Inflammatory macrophage (primary cell): Measurements from ENCODE around the gene PRRC2B.
"Not testable (repeated sequence)": the region's sequence is repeated elsewhere in the genome, so short reads cannot be mapped to it uniquely, and the experiment has no call there.

Experiments
- DNase-seq, 2 donors: peaks; one replicate each; pipeline ENCODE4 v3.0.0-alpha.2; 2020 to 2022

Gene PRRC2B

GRCh38 chr9:131393622-131394463 is at the start of gene PRRC2B:
Gene PRRC2B (plus strand): TSS chr9:131394086. CDS start chr9:131430145, 36,059 bp downstream.
- peak; percentile 71 to 74 for DNase-seq

DNA sequence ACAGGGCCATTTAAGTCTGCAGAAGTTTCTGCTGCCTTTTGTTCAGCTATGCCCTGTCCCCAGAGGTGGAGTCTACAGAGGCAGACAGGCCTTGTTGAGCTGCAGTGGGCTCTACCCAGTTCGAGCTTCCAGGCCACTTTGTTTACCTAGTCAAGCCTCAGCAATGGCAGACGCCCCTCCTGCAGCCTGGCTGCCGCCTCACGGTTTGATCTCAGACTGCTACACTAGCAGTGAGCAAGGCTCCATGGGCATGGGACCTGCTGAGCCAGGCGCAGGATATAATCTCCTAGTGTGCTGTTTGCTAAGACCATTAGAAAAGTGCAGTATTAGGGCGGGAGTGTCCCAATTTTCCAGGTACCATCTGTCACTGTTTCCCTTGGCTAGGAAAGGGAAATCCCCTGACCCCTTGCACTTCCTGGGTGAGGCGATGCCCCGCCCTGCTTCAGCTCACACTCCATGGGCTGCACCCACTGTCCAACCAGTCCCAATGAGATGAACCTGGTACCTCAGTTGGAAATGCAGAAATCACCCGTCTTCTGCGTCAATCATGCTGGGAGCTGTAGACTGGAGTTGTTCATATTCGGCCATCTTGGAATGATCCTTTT is 48.9 kb upstream of the PRRC2B start:
- DNase-seq: not testable (repeated sequence)

- DNase-seq: no peak
These were observed 47.3 kb upstream of the PRRC2B start for GRCh38 chr9:131346559-131346958.

- DNase-seq: peak in 1 of 2 donors; percentile 44
These were observed 46.4 kb upstream of the PRRC2B start for GRCh38 chr9:131347376-131348020.

GRCh38 chr9:131348631-131349521 is 45.0 kb upstream of the PRRC2B start:
- no peak for DNase-seq

DNA sequence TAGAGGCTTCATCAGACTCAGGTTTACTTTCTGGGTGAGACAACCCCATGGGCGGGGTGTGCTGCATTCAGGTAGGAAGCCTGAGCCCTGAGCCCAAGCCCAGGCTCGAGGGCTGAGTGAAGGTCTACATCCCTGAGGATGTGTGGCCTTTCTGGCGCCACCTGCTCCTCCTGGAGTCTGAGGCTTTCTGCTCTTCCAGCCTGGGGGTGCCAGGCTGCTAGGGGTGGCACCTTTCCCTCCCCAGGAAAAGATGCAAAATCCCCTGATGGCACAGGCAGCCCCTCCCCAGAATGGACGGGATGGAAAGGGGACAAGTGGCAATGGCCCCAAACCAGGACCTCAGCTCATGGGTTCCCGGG is 44.4 kb upstream of the PRRC2B start:
- DNase-seq: no peak

DNA sequence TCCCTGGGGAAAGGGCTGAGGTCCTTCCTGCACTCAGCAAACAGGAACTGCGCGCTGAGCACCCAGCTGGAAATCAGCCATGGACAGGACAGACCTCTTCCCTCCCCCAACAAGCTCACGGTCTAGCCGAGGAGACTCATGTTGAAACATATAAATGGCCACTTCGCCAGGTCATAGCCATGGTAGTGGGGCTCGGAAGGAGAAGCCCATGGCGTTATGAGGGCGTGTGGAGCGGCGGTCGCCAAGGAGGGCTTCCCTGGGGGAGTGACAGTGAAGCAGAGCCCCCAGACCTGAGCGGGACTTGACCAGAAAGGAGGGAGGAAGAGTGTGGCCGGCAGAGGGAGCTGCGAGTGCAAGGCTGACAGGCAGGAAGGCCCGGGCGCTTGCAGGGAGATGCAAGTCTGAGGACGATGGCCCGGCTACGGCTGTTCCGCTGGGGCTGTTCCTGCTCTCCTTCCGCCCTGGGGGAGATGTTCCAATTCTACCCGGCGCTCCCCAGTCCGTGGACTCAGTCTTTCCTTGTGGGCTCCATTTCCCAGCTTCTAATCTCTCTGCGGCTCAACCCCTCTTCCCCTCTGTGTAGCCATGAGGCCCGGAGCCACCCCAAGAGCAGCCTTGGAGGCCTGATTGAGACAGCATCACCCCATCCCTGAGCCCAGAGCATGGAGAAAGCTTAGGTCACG is 43.9 kb upstream of the PRRC2B start:
- DNase-seq: peak; percentile 77 to 82

GRCh38 chr9:131356479-131356878 is 37.4 kb upstream of the PRRC2B start:
- peak; percentile 91 to 95 for DNase-seq

DNA sequence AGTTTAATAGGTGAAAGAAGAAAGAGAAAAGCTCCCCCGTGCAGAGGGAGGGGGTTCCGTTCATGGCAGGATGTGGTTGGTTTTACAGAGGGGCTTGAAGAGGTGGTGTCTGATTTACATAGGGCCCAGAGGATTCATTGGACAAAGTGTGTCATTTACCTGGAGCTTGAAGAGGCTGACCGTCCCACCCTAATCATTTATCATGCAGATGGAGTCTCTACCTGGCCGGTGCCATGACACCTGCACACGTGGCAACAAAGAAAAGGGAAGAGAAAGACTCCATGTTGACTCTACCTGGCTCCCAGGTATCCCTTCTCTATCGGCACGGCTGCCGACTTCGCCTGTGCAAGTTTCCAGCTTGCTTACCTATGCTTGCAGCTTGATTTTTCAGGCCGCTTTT is 35.3 kb upstream of the PRRC2B start:
- DNase-seq: no peak

- peak; percentile 30 to 37 for DNase-seq
These were observed 32.6 kb upstream of the PRRC2B start for GRCh38 chr9:131361202-131361833.

DNA sequence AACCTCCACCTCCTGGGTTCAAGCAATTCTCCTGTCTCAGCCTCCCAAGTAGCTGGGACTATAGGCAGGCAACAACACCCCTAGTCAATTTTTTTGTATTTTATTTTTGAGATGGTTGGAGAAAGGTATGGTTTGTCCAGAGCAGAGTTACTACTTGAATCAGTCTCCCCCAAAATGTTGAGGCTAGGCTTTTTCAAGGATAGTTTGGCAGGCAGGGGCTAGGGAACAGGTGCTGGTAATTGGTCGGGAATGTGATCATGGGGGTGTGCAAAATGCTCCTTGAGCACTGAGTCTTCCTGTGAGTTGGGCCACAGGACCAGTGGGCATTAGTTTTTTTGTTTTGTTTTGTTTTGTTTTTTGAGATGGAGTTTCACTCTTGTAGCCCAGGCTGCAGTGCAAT is 28.3 kb upstream of the PRRC2B start:
- no peak for DNase-seq

DNA sequence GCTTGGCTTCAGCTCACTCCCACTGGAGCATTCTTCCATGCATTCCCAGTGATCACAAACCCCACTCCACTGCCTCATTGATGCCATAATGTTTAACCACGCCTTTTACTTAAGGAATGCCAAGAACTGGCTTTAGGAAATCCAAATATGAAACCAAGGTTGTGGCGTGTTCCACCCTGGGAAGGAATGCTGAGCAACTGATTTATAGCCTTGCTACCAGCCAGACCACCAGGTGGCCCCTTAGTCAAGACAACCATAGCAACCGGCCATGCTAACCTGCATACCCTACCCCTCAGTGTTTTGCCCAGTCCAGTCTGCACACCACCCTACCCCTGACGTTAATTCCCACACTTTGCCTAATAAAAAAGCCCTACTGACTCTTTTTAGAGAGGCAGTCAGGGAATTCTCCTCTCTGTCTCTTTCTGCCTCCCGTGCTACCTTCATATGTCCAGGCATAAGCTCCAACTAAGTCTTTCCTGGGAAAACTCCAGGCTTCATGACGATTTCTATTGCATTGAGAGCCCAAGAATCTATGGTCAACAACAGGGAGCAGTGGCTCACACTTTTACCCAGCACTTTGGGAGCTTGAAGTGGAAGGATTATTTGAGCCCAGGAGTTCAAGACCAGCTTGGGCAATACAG is 27.0 kb upstream of the PRRC2B start:
- no peak for DNase-seq

DNA sequence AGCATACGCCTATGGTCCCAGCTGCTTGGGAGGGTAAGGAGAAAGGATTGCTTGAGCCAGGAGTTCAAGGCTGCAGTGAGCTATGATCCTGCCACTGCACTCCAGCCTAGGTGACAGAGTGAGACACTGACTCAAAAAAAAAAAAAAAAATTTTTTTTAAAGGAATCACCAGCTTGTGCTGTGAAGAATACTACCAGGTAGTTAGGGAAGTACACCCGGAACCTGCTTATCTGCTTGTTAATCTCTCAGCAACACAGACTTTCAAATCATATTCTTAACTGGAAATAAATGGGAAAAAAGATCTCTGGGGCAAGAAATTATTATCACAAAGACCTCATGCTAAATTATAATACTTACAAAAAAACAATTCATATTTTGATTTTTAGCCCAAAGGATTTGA is 26.4 kb upstream of the PRRC2B start:
- DNase-seq: no peak

DNA sequence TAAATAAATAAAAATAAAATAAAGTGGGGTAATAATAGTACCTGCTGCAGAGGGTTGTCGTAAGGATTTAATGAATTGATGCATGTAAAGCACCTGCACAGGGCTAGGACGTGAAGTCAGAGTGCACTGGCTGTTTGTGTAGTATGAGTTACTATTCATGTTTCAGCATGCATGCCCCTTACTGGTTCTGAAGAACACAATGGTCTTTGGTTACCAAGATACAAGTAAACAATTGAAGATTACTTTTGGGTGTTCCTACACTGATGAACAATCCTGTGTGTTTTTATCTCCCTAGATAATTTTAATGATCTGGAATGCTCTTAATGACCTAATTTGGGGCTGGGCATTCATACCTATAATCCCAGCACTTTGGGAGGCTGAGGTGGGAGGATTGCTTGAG is 23.2 kb upstream of the PRRC2B start:
- no peak for DNase-seq

DNA sequence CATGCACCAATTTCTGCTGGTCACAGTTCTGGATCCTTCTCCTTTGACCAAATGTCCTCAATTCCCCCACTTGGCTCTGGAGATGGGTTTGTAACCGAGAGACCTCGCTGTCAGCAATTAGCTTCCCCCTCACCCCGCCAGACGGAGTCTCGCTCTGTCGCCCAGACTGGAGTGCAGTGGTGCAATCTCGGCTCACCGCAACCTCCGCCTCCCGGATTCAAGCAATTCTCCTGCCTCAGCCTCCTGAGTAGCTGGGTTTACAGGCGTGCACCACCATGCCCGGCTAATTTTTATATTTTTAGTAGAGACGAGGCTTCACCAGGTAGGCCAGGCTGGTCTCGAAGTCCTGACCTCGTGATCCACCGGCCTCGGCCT is 21.3 kb upstream of the PRRC2B start:
- peak; percentile 34 to 42 for DNase-seq

DNA sequence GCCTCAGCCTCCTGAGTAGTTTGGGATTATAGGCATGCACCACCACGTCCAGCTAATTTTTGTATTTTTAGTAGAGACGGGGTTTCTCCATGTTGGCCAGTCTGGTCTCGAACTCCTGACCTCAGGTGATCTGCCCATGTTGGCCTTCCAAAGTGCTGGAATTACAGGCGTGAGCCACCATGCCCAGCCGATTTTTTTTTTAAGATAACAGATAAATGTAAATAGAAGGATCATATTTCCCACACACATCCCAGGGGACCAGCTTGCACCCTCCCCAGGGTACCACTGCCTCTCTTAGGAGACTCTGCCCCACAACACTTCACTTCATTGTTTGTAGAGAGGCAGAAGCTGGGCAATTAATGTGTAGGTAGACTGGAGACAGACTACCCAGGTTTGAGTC is 19.2 kb upstream of the PRRC2B start:
- DNase-seq: not testable (repeated sequence)

DNA sequence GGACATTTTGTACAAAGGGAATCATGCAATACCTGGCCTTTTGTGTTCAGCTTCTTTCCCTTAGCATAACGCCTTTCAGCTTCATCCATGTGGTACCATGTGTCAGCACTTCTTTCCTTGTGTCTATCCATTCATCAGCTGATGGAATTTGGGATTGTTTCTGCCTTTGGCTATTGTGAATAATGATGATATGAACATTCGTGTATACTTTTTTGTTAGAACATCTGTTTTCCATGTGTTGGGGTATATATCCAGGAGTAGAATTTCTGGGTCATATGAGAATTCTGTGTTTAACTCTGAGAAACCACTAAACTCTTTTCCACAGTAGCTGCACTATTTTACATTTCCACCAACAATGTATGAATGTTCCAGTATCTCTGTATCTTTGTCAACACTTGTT is 14.8 kb upstream of the PRRC2B start:
- no peak for DNase-seq

DNA sequence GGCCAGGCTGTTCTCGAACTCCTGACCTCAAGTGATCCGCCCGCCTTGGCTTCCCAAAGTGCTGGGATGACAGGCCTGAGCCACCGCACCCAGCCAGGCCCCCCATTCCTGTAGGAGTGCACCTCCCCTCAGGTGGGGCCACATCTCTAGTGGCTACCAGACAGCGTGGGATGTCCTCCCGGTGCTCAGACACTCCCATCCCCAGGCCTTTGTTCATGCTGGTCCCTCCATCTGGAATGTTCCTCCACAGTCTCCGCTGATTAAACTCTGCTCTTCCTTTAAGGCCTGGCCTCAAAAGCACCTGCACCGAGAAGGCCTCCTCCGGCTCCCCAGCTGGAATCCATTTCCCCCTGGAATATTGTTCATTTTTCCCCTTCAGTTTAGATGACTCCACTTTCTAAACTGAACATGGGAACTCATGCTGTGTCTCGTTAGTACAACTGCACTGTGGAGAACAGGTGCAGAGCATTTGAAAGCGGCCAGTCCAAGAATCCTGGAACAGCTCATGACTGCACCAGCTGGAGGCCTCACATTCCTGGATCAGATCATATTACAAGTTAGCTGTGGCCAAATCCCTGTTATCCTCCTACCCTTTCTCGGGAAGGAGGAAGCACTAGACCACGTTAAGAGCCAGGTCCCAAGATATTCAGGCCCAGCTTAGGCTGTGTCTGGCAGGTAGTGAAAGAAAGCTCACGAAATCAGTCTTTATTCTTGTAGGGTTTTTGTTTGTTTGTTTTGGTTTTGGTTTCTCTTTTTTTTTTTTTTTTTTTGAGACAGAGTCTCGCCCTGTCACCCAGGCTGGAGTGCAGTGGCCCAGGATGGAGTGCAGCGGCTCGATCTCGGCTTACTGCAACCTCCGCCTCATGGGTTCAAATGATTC is 10.8 kb upstream of the PRRC2B start:
- DNase-seq: no peak

- no peak for DNase-seq
These were observed 8.6 kb upstream of the PRRC2B start for GRCh38 chr9:131385296-131385695.

DNA sequence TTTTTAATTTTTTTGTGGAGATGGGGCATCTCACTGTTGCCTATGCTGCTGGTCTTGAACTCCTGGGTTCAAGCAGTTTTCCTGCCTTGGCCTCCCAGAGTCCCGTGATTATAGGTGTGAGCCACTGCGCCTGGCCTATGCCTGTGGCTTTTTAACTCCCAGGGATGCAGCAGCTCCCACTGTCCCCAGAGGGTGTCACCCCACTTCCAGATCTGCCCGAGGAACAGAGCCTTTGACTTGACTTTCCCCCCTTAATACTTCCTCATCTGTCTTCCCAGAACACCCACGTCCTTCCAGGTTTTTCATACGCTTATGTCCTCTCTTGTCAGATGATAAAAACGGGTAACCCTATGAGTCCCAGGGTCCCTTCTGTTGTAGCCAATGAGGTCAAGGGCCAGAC is 7.6 kb upstream of the PRRC2B start:
- DNase-seq: peak; percentile 31 to 39
